Lung (tissue), 12 donors: Measurements from ENCODE around the gene ROBO1. TPM values are rescaled to one million over a fixed set of nuclear protein-coding genes. Genes with fewer than 3 reads are reported as not detected.

Experiments
- ATAC-seq: fragments of 200-7000 bp; cut with Tn5 transposase; one replicate; pipeline ENCODE4 v1.9.1; 2020; ENCODE audit warnings: moderate number of reproducible peaks; ENCODE audit not compliant: insufficient read depth, low FRiP score
- DNase-seq, 3 donors: peaks; one replicate each; pipeline ENCODE4 v3.0.0-alpha.2; 2013 to 2017
- H3K27ac ChIP-seq, 2 donors: one replicate each; pipeline ENCODE4 v1.5.1; 2013; ENCODE audit warnings: mild to moderate bottlenecking in 2 of 2, moderate library complexity in 2 of 2, control low read depth in 1 of 2, inconsistent platforms in 1 of 2, low read depth in 1 of 2, low read length in 1 of 2
- H3K27me3 ChIP-seq, 3 donors: one replicate each; pipeline ENCODE4 v1.5.1; 2013; ENCODE audit warnings: low read length in 2 of 3; ENCODE audit not compliant: control insufficient read depth in 3 of 3, insufficient read depth in 3 of 3
- H3K36me3 ChIP-seq, 4 donors: one replicate each; pipeline ENCODE4 v1.5.1; 2013; ENCODE audit warnings: low read length in 4 of 4, mild to moderate bottlenecking in 1 of 4, moderate library complexity in 1 of 4; ENCODE audit not compliant: control insufficient read depth in 4 of 4, insufficient read depth in 4 of 4
- H3K4me1 ChIP-seq, 5 donors: one replicate each; pipeline ENCODE4 v1.5.1; 2013; ENCODE audit warnings: low read length in 5 of 5, mild to moderate bottlenecking in 2 of 5, moderate library complexity in 1 of 5; ENCODE audit not compliant: control insufficient read depth in 5 of 5, insufficient read depth in 5 of 5
- H3K4me3 ChIP-seq: one replicate; pipeline ENCODE4 v1.5.1; 2013; ENCODE audit warnings: mild to moderate bottlenecking, control low read depth, moderate library complexity
- H3K9ac ChIP-seq, 2 donors: one replicate each; pipeline ENCODE4 v1.5.1; 2013; ENCODE audit warnings: low read length in 2 of 2, control low read depth in 1 of 2; ENCODE audit not compliant: insufficient read depth in 1 of 2
- H3K9me3 ChIP-seq, 4 donors: one replicate each; pipeline ENCODE4 v1.5.1; 2013; ENCODE audit warnings: low read length in 3 of 4, mild to moderate bottlenecking in 1 of 4, moderate library complexity in 1 of 4; ENCODE audit not compliant: control insufficient read depth in 4 of 4, insufficient read depth in 3 of 4
- WGBS, 2 donors: extraction: QIAGEN DNeasy Blood & Tissue Kit; methylation state at CpG; one replicate each; pipeline ENCODE4 v1.1.7; 2013; 5-methylcytosine and 5-hydroxymethylcytosine counted together
- polyA plus RNA-seq, 2 donors: library from polyadenylated mRNA; stranded (reverse); fragments of 200-250 nt; gene quantifications; one replicate each; pipeline ENCODE4 v1.2.1, GENCODE V29; 2013
- total RNA-seq, 2 donors: library from RNA; depleted of rRNA in 1 of 2; stranded (reverse); fragments of >200 nt in 1 of 2; gene quantifications; one replicate each; pipeline ENCODE4 v1.2.1, GENCODE V29; 2014 to 2021
- TF ChIP-seq, protein P1 (sequence below): IDR thresholded peaks from 2 replicates; pipeline ENCODE4 v1.5.1; 2012; ENCODE audit warnings: mild to moderate bottlenecking; ENCODE audit errors: control extremely low read depth, extremely low read depth
- donor health status: control.
- donor health status: control.
- donor health status: Bipolar disorder and iron deficiency.
- donor health status: healthy.
- donor health status: DM: yes; HTN: yes; CAD: no.

Gene ROBO1
- total and polyA plus RNA-seq, 4 donors, result 2.6 to 72.6 (median 15.7) TPM

- no peak for ATAC-seq
- 98 to 100% methylated on average over 1 of the region's 1 CpG for WGBS, 2 donors
- H3K27me3 ChIP-seq, result no peaks in the 10 kb centered on the region
- no peak overlapping the region for H3K9ac ChIP-seq
- H3K4me3 ChIP-seq, result no peak overlapping the region
- H3K9me3 ChIP-seq, result no peaks in the 10 kb centered on the region
- TF ChIP-seq, protein P1, sequence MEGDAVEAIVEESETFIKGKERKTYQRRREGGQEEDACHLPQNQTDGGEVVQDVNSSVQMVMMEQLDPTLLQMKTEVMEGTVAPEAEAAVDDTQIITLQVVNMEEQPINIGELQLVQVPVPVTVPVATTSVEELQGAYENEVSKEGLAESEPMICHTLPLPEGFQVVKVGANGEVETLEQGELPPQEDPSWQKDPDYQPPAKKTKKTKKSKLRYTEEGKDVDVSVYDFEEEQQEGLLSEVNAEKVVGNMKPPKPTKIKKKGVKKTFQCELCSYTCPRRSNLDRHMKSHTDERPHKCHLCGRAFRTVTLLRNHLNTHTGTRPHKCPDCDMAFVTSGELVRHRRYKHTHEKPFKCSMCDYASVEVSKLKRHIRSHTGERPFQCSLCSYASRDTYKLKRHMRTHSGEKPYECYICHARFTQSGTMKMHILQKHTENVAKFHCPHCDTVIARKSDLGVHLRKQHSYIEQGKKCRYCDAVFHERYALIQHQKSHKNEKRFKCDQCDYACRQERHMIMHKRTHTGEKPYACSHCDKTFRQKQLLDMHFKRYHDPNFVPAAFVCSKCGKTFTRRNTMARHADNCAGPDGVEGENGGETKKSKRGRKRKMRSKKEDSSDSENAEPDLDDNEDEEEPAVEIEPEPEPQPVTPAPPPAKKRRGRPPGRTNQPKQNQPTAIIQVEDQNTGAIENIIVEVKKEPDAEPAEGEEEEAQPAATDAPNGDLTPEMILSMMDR, result no peak
- no peaks in the 10 kb centered on the region for H3K4me1 ChIP-seq
- H3K36me3 ChIP-seq, result no peaks in the 10 kb centered on the region
- DNase-seq, result no peak
- H3K27ac ChIP-seq, result no peak overlapping the region
Observed at GRCh38 chr3:78924711-78925110, 843.1 kb downstream of the ROBO1 start.

DNA sequence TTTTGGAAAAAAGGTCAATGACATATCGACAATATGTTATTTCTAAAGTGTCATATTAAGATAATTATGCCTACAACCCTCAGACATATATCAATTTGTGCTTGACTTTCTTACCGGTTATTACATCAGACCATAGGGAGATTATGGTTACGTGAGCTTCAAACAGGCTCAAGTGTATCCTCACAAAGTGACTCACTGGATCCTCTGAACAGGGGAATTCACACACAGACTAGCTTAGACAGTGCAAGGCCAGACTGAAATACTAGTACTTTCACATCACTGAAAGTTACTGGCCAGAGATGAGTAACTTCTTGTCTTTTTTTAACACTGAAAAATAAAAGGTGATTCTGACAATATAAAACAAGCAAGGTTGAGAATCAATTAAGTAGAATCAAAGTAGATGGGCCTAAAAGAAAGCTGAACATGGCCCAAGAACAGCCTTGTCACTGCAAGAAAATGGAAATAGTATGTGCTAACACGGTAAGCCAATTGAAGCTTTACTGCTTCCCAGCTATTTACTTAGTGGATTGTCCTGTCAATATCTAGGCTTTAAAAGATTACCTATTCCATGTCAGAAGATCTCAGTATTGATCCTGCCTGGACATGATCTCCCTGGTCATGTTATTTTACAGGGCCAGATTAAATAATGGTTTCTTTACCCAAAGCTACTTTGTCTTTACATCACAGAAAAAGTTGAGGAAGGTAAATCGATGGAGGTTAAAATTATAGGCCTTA lies 848.6 kb downstream of the ROBO1 start:
- H3K27me3 ChIP-seq, result no peaks in the 10 kb centered on the region
- ATAC-seq, result no peak
- no peak for DNase-seq
- H3K4me1 ChIP-seq, result no peaks in the 10 kb centered on the region
- no peak overlapping the region for H3K27ac ChIP-seq
- no peaks in the 10 kb centered on the region for H3K9me3 ChIP-seq
- 90 to 93% methylated on average over 5 of the region's 5 CpGs for WGBS, 2 donors
- no peak overlapping the region for H3K9ac ChIP-seq
- H3K36me3 ChIP-seq, result no peaks in the 10 kb centered on the region
- no peak overlapping the region for H3K4me3 ChIP-seq
- TF ChIP-seq, protein P1, result no peak

- ATAC-seq (no peak), DNase-seq (no peak)
- Histone ChIP-seq H3K4me3 (no peak overlapping the region), H3K9me3 (no peaks in the 10 kb centered on the region), H3K9ac (no peak overlapping the region), H3K27me3 (no peaks in the 10 kb centered on the region), H3K36me3 (no peaks in the 10 kb centered on the region), H3K4me1 (no peaks in the 10 kb centered on the region), H3K27ac (no peak overlapping the region)
- TF ChIP-seq, protein P1, result no peak
- 97% methylated on average over 1 of the region's 1 CpG for WGBS, 2 donors
Observed at GRCh38 chr3:78918361-78919020, 849.3 kb downstream of the ROBO1 start.
